DND-41 (cell line): Measurements from ENCODE around the gene RELN.

Experiments used
- ATAC-seq: fragments of 200-7000 bp; cut with Tn5 transposase; 3 replicates; pipeline ENCODE4 v1.9.1; 2021; ENCODE audit warnings: low read depth; ENCODE audit not compliant: insufficient read depth
- DNase-seq: peaks from one replicate; pipeline ENCODE4 v3.0.0-alpha.2; 2020
- H2AFZ ChIP-seq: 2 replicates; pipeline ENCODE4 v1.6.0; 2012; ENCODE audit warnings: low read depth, low read length
- H3K27ac ChIP-seq: 2 replicates; pipeline ENCODE4 v1.5.1; 2012; ENCODE audit warnings: low read length, inconsistent platforms
- H3K27me3 ChIP-seq: fragments of 200-600 bp; sonication (generic); 2 replicates; pipeline ENCODE4 v1.6.0; 2012; ENCODE audit warnings: low read length, mild to moderate bottlenecking, inconsistent platforms; ENCODE audit not compliant: insufficient read depth, poor library complexity
- H3K36me3 ChIP-seq: 2 replicates; pipeline ENCODE4 v1.5.1; 2012; ENCODE audit warnings: low read length, inconsistent platforms; ENCODE audit not compliant: insufficient read depth
- H3K4me1 ChIP-seq: 2 replicates; pipeline ENCODE4 v1.5.1; 2012; ENCODE audit warnings: mild to moderate bottlenecking, low read length; ENCODE audit not compliant: insufficient read depth
- H3K4me2 ChIP-seq: 2 replicates; pipeline ENCODE4 v1.6.0; 2012; ENCODE audit warnings: mild to moderate bottlenecking, moderate library complexity, low read length, inconsistent platforms; ENCODE audit not compliant: insufficient read depth
- H3K4me3 ChIP-seq, 2 experiments: fragments of 200-600 bp in 1 of 2; shearing (Covaris generic) in 1 of 2; 2 replicates each; pipeline ENCODE4 v1.5.1; 2012 to 2016; ENCODE audit warnings: inconsistent platforms in 2 of 2, low read length in 2 of 2, mild to moderate bottlenecking in 2 of 2, low read depth in 1 of 2, moderate library complexity in 1 of 2
- H3K79me2 ChIP-seq: 2 replicates; pipeline ENCODE4 v1.6.0; 2012; ENCODE audit warnings: low read length, inconsistent platforms; ENCODE audit not compliant: insufficient read depth
- H3K9ac ChIP-seq: 2 replicates; pipeline ENCODE4 v1.6.0; 2012; ENCODE audit warnings: low read depth, mild to moderate bottlenecking, inconsistent platforms, low read length, moderate library complexity
- H3K9me3 ChIP-seq: 2 replicates; pipeline ENCODE4 v1.5.1; 2012; ENCODE audit warnings: low read length, moderate library complexity, mild to moderate bottlenecking, inconsistent platforms; ENCODE audit not compliant: insufficient read depth, severe bottlenecking
- H4K20me1 ChIP-seq: 2 replicates; pipeline ENCODE4 v1.6.0; 2012; ENCODE audit warnings: low read length; ENCODE audit not compliant: insufficient read depth
- EZH2 ChIP-seq: IDR thresholded peaks from 3 replicates; pipeline ENCODE4 v1.6.1; 2012; ENCODE audit warnings: borderline replicate concordance, low read depth, mild to moderate bottlenecking, moderate library complexity, low read length, inconsistent platforms; ENCODE audit not compliant: severe bottlenecking
- TF ChIP-seq, protein P1 (sequence below): IDR thresholded peaks from 2 replicates; pipeline ENCODE4 v1.5.1; 2012; ENCODE audit warnings: borderline replicate concordance, low read length, moderate library complexity, mild to moderate bottlenecking; ENCODE audit not compliant: poor library complexity, severe bottlenecking; ENCODE audit errors: extremely low read depth

Gene RELN

DNA sequence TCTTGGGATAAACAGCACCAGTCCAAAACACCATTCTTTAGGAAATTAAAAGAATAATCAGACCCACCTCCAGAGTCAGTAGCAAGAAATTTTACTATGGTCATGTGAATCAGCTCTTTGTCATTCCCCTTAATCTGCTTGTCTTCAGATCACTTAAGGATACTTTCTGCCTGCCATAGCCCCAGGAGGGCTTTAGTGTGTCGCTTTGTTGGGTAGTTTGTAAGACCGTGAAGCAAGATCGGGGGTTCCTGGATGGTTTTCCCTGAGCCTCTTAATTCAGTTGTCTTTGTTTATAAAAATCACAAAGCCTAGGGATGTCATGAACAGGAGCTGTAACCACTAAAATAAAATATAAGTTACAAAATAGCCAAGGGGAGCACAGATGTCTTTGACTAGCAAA is 223.6 kb downstream of the RELN start:
- no peak for DNase-seq
- H3K4me2 ChIP-seq = no peak overlapping the region
- H3K79me2 ChIP-seq = no peaks in the 10 kb centered on the region
- no peak overlapping the region for H2AFZ ChIP-seq
- H3K4me1 ChIP-seq = no peaks in the 10 kb centered on the region
- no peak overlapping the region for H3K9ac ChIP-seq
- no peaks in the 10 kb centered on the region for H3K36me3 ChIP-seq
- H3K27ac ChIP-seq = no peak overlapping the region
- no peaks in the 10 kb centered on the region for H3K9me3 ChIP-seq
- no peak overlapping the region for H3K4me3 ChIP-seq
- no peaks in the 10 kb centered on the region for H4K20me1 ChIP-seq
- no peak for ATAC-seq
- peaks cover 5% of the 10 kb centered on the region for H3K27me3 ChIP-seq
- TF ChIP-seq, protein P1, sequence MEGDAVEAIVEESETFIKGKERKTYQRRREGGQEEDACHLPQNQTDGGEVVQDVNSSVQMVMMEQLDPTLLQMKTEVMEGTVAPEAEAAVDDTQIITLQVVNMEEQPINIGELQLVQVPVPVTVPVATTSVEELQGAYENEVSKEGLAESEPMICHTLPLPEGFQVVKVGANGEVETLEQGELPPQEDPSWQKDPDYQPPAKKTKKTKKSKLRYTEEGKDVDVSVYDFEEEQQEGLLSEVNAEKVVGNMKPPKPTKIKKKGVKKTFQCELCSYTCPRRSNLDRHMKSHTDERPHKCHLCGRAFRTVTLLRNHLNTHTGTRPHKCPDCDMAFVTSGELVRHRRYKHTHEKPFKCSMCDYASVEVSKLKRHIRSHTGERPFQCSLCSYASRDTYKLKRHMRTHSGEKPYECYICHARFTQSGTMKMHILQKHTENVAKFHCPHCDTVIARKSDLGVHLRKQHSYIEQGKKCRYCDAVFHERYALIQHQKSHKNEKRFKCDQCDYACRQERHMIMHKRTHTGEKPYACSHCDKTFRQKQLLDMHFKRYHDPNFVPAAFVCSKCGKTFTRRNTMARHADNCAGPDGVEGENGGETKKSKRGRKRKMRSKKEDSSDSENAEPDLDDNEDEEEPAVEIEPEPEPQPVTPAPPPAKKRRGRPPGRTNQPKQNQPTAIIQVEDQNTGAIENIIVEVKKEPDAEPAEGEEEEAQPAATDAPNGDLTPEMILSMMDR = no peak
- TF ChIP-seq EZH2 = no peak

DNA sequence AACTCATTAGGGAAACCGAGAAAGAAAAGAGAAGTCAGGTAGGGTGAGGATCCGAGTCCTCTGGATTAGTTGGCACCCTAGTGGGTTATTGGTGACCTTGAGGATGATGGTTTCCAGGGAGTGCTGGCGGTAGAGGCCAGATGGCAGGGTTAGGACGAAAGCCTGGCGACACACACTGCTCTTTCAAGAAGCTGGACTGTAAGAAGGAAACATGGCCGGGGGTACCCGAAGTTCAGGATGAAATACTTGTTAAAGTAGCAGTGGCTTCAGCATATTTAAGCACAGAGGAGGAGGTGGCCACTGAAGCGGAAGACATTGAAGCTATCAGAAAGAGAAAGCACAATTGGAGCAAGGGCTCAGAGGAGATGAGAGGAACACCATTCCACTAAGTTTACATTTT is 224.6 kb downstream of the RELN start:
- ATAC-seq = no peak
- no peak overlapping the region for H2AFZ ChIP-seq

DNA sequence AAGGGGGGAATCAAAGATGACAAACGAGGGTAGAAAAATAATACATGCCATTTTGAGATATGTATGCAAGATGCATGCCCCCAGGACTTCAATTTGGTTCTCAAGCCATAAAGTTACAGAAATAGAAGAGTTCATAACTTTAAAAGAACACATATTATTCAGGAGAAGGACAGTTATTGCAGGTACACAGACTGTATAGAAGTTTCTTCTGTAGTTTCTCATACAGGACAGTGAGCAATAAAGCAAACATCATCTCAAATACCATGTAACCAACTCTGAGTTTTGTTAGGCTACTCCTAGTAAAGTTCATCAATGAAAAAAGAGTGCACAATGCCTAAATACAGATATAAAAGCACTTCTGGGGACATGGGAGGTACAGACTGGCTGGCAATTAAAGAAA is 226.6 kb downstream of the RELN start:
- H3K4me2 ChIP-seq = no peak overlapping the region
- DNase-seq = no peak
- no peaks in the 10 kb centered on the region for H3K9me3 ChIP-seq
- H3K4me1 ChIP-seq = no peaks in the 10 kb centered on the region
- H3K36me3 ChIP-seq = no peaks in the 10 kb centered on the region
- peaks cover 5% of the 10 kb centered on the region for H3K27me3 ChIP-seq
- no peak for TF ChIP-seq EZH2
- TF ChIP-seq, protein P1 = no peak
- no peak overlapping the region for H2AFZ ChIP-seq
- H3K9ac ChIP-seq = no peak overlapping the region
- H3K79me2 ChIP-seq = no peaks in the 10 kb centered on the region
- no peak for ATAC-seq
- H3K4me3 ChIP-seq = no peak overlapping the region
- no peak overlapping the region for H3K27ac ChIP-seq
- H4K20me1 ChIP-seq = no peaks in the 10 kb centered on the region

More for the DNA sequence above, 224.6 kb downstream of the RELN start:
- Histone ChIP-seq H3K9me3 (no peaks in the 10 kb centered on the region), H3K27ac (no peak overlapping the region), H3K79me2 (no peaks in the 10 kb centered on the region), H3K36me3 (no peaks in the 10 kb centered on the region), H3K4me3 (no peak overlapping the region), H3K9ac (no peak overlapping the region), H4K20me1 (no peaks in the 10 kb centered on the region), H3K4me1 (no peaks in the 10 kb centered on the region), H3K4me2 (no peak overlapping the region), H3K27me3 (peaks cover 5% of the 10 kb centered on the region)
- no peak for DNase-seq
- no peak for TF ChIP-seq EZH2
- TF ChIP-seq, protein P1 = no peak

DNA sequence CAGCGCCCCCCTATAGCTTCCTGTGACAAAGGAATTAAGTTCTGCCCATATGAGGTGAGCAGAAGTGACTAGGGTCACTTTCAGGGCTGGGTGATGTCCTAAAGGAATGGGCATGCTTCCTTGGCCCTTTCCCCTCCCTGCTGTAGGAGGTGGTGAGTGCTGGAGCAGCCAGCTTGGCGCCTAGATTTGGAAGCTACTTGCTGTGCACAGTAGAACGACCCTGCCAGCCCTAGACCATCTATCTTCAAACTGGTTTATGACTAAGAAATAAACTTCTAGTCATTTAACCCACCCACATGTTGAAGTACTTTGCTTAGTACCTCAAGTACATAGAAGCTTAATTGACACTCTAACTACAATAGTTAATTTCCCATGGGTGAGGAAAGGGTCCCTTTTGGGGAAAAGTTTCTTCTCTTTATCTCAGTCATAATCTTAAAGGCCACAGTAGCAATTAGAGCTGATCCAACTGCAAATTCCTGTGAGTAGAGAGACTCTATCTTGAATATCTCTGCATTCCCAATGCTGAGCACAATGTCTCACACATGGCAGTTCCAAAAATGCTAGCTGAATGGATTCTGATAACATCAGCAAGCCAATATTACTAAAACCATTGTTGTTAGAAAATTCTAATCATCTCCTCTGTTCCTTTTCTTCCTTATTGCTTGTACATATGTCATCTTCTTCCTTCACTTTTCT is 227.2 kb downstream of the RELN start:
- Histone ChIP-seq H3K4me3 (no peak overlapping the region), H3K4me1 (no peaks in the 10 kb centered on the region), H3K4me2 (no peak overlapping the region), H3K79me2 (no peaks in the 10 kb centered on the region), H3K9ac (no peak overlapping the region), H2AFZ (no peak overlapping the region), H3K27me3 (peaks cover 5% of the 10 kb centered on the region), H3K9me3 (no peaks in the 10 kb centered on the region), H4K20me1 (no peaks in the 10 kb centered on the region), H3K36me3 (no peaks in the 10 kb centered on the region), H3K27ac (no peak overlapping the region)
- TF ChIP-seq, protein P1 = no peak
- no peak for TF ChIP-seq EZH2
- ATAC-seq (no peak), DNase-seq (no peak)
